DOHH2 (cell line): ENCODE results near the gene C10orf143.

ENCODE experiments used
- H3F3A ChIP-seq: fragments of 200-600 bp; sonication (generic), shearing (Covaris generic); 2 replicates; pipeline ENCODE4 v1.6.0; 2016; ENCODE audit warnings: antibody characterized with exemption, mild to moderate bottlenecking; ENCODE audit not compliant: control insufficient read depth, insufficient read depth
- H3K27ac ChIP-seq: fragments of 200-600 bp; sonication (generic); 2 replicates; pipeline ENCODE4 v1.5.1; 2014; ENCODE audit warnings: low read depth, mild to moderate bottlenecking, low read length, moderate library complexity
- H3K27me3 ChIP-seq: fragments of 200-600 bp; sonication (generic); 2 replicates; pipeline ENCODE4 v1.6.1; 2014; ENCODE audit warnings: mild to moderate bottlenecking, low read length, mixed read lengths; ENCODE audit not compliant: control insufficient read depth
- H3K36me3 ChIP-seq: fragments of 200-600 bp; sonication (generic); 2 replicates; pipeline ENCODE4 v1.6.1; 2014; ENCODE audit warnings: mild to moderate bottlenecking, low read length, moderate library complexity, mixed read lengths; ENCODE audit not compliant: control insufficient read depth
- H3K4me1 ChIP-seq: fragments of 200-600 bp; sonication (generic); 2 replicates; pipeline ENCODE4 v1.6.1; 2014; ENCODE audit warnings: mild to moderate bottlenecking, low read length, mixed read lengths; ENCODE audit not compliant: control insufficient read depth
- H3K4me2 ChIP-seq: fragments of 200-600 bp; sonication (generic); 2 replicates; pipeline ENCODE4 v1.6.0; 2014; ENCODE audit warnings: mild to moderate bottlenecking, low read length, moderate library complexity
- H3K4me3 ChIP-seq: fragments of 200-600 bp; sonication (generic); 2 replicates; pipeline ENCODE4 v1.5.1; 2014; ENCODE audit warnings: mild to moderate bottlenecking, low read length, mixed read lengths
- H3K79me2 ChIP-seq: fragments of 200-600 bp; sonication (generic); 2 replicates; pipeline ENCODE4 v1.6.1; 2014; ENCODE audit warnings: mild to moderate bottlenecking, low read length, mixed read lengths; ENCODE audit not compliant: control insufficient read depth
- H3K9me2 ChIP-seq: fragments of 200-600 bp; sonication (generic); replicated peaks from 2 replicates; pipeline ENCODE4 v1.6.1; 2014; ENCODE audit warnings: mild to moderate bottlenecking, low read length, mixed read lengths; ENCODE audit not compliant: control insufficient read depth
- H3K9me3 ChIP-seq: fragments of 200-600 bp; sonication (generic); 2 replicates; pipeline ENCODE4 v1.6.1; 2014; ENCODE audit warnings: antibody characterized with exemption, low read length, mixed read lengths; ENCODE audit not compliant: control insufficient read depth, insufficient read depth
- H4K20me1 ChIP-seq: fragments of 200-600 bp; sonication (generic); 2 replicates; pipeline ENCODE4 v1.6.0; 2014; ENCODE audit warnings: low read depth, mild to moderate bottlenecking, antibody characterized with exemption, low read length, moderate library complexity; ENCODE audit not compliant: control insufficient read depth, insufficient read depth
- EZH2phosphoT487 ChIP-seq: fragments of 200-600 bp; sonication (generic); IDR thresholded peaks from 2 replicates; pipeline ENCODE4 v1.6.1; 2017; ENCODE audit warnings: borderline replicate concordance, mild to moderate bottlenecking, antibody characterized with exemption, low read length, moderate library complexity, mixed read lengths
- TF ChIP-seq, protein P1 (sequence below): fragments of 200-600 bp; sonication (generic); IDR thresholded peaks from one replicate; pipeline ENCODE4 v1.5.1; 2014; ENCODE audit warnings: antibody characterized with exemption, mild to moderate bottlenecking, low read depth, low read length; ENCODE audit not compliant: poor library complexity, severe bottlenecking

Gene C10orf143

DNA sequence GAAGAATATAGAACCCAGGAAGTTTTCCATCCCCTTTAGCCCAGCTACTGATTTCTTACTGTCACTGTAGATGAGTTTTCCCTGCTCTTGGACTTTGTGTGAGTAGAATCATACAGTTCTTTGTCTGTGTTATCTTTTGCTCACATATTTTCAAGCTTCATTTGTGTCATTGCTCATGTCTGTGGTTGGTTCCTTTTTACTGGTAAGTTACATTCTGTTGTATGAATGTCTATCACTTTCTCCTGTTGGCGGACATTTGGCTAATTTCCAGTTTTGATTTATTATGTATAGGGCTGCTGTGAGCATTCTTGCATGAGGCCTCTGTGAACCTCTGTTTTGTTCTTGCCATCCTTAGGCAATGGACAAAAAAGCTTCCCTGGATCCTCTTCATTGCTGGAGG is 30.8 kb upstream of the C10orf143 start:
- TF ChIP-seq, protein P1, sequence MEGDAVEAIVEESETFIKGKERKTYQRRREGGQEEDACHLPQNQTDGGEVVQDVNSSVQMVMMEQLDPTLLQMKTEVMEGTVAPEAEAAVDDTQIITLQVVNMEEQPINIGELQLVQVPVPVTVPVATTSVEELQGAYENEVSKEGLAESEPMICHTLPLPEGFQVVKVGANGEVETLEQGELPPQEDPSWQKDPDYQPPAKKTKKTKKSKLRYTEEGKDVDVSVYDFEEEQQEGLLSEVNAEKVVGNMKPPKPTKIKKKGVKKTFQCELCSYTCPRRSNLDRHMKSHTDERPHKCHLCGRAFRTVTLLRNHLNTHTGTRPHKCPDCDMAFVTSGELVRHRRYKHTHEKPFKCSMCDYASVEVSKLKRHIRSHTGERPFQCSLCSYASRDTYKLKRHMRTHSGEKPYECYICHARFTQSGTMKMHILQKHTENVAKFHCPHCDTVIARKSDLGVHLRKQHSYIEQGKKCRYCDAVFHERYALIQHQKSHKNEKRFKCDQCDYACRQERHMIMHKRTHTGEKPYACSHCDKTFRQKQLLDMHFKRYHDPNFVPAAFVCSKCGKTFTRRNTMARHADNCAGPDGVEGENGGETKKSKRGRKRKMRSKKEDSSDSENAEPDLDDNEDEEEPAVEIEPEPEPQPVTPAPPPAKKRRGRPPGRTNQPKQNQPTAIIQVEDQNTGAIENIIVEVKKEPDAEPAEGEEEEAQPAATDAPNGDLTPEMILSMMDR: no peak
- TF ChIP-seq EZH2phosphoT487: no peak
- peaks cover 58% of the 10 kb centered on the region for H3K36me3 ChIP-seq
- H3K4me3 ChIP-seq: peak overlapping the region; percentile 56
- H3F3A ChIP-seq: peaks cover 14% of the 10 kb centered on the region
- peak overlapping the region; percentile 92 for H3K4me2 ChIP-seq
- H3K27ac ChIP-seq: peak overlapping the region; percentile 90
- no peaks in the 10 kb centered on the region for H3K9me3 ChIP-seq
- peaks cover 23% of the 10 kb centered on the region for H4K20me1 ChIP-seq
- H3K9me2 ChIP-seq: no peaks in the 10 kb centered on the region
- H3K4me1 ChIP-seq: peaks cover 77% of the 10 kb centered on the region
- peaks cover 98% of the 10 kb centered on the region for H3K79me2 ChIP-seq
- H3K27me3 ChIP-seq: no peaks in the 10 kb centered on the region

- peaks cover 14% of the 10 kb centered on the region for H3F3A ChIP-seq
- peaks cover 23% of the 10 kb centered on the region for H4K20me1 ChIP-seq
- H3K9me3 ChIP-seq: no peaks in the 10 kb centered on the region
- H3K27me3 ChIP-seq: no peaks in the 10 kb centered on the region
- H3K79me2 ChIP-seq: peaks cover 96% of the 10 kb centered on the region
- peaks cover 73% of the 10 kb centered on the region for H3K4me1 ChIP-seq
- no peaks in the 10 kb centered on the region for H3K9me2 ChIP-seq
- peak overlapping the region; percentile 92 for H3K4me2 ChIP-seq
- H3K36me3 ChIP-seq: peaks cover 56% of the 10 kb centered on the region
- peak overlapping the region; percentile 90 for H3K27ac ChIP-seq
- H3K4me3 ChIP-seq: peak overlapping the region; percentile 56
- no peak for TF ChIP-seq EZH2phosphoT487
- TF ChIP-seq, protein P1: no peak
Measured at GRCh38 chr10:130141038-130141437, 30.4 kb upstream of the C10orf143 start.

- peak overlapping the region; percentile 56 for H3K4me3 ChIP-seq
- peaks cover 92% of the 10 kb centered on the region for H3K79me2 ChIP-seq
- TF ChIP-seq EZH2phosphoT487: no peak
- TF ChIP-seq, protein P1: no peak
- peak overlapping the region; percentile 92 for H3K4me2 ChIP-seq
- no peaks in the 10 kb centered on the region for H3K9me3 ChIP-seq
- peaks cover 14% of the 10 kb centered on the region for H3F3A ChIP-seq
- H3K36me3 ChIP-seq: peaks cover 52% of the 10 kb centered on the region
- H4K20me1 ChIP-seq: peaks cover 23% of the 10 kb centered on the region
- peaks cover 73% of the 10 kb centered on the region for H3K4me1 ChIP-seq
- H3K9me2 ChIP-seq: no peaks in the 10 kb centered on the region
- no peaks in the 10 kb centered on the region for H3K27me3 ChIP-seq
- H3K27ac ChIP-seq: peak overlapping the region; percentile 90
Measured at GRCh38 chr10:130140425-130140824, 29.8 kb upstream of the C10orf143 start.
